Measurements from ENCODE around the gene PSME1. TPM values are rescaled to one million over a fixed set of nuclear protein-coding genes. Genes with fewer than 3 reads are reported as not detected.

PSME1 gene
- total and polyA plus RNA-seq, 4 experiments from 2014 or later, result 257 to 1,008 (median 624) TPM

GRCh38 chr14:24156840-24157239 is 20.8 kb downstream of the PSME1 start:
- intact Hi-C loops (cut with micrococcal nuclease), result no loop called here
- CTCF ChIA-PET (ENCODE audit: partially characterized antibody), result interaction anchor here (0.6 to 6.9 kb wide), 2 partner anchors 8 to 189 kb away, joined by 3 to 110 read pairs; partner anchors contain the start of genes PSME2 and RNF31
- peaks cover 12% of the 10 kb centered on the region for H3K4me1 ChIP-seq (ENCODE audit: insufficient read depth, low read length)
- H3K9me3 ChIP-seq (ENCODE audit: control insufficient read depth in 1 of 2, low read length in 2 of 2), result no peaks in the 10 kb centered on the region
- H3K27me3 ChIP-seq (ENCODE audit: insufficient read depth, low read length), result no peaks in the 10 kb centered on the region
- Mint-ChIP-seq H3K4me1 (peaks cover 11 to 28% (median 18%) of the 10 kb centered on the region in 4 donors), H3K36me3 (peaks cover 39 to 67% of the 10 kb centered on the region in 2 donors), H3K4me3 (peak overlapping the region in 1 of 8 donors; percentile 32), H3K9me3 (no peaks in the 10 kb centered on the region), H3K27me3 (no peaks in the 10 kb centered on the region), H3K27ac (peak overlapping the region in 6 of 7 donors; percentile 20 to 85 (median 64))
- no peak overlapping the region for H3K27ac ChIP-seq (ENCODE audit: low read depth, low read length)
- POLR2A ChIA-PET (ENCODE audit: partially characterized antibody), result interaction anchor here (9.5 kb wide), 1 partner anchor 9 kb away, joined by 162 read pairs; the partner anchor contains the start of genes PSME2 and RNF31
- H3K36me3 ChIP-seq (ENCODE audit: insufficient read depth, low read length), result peaks cover 52% of the 10 kb centered on the region
- no peak overlapping the region for H3K4me3 ChIP-seq (ENCODE audit: low read length in 2 of 2)
- no peak for DNase-seq

GRCh38 chr14:24157331-24157730 is 21.3 kb downstream of the PSME1 start:
- Histone ChIP-seq H3K4me1 (ENCODE audit: insufficient read depth, low read length) (peaks cover 17% of the 10 kb centered on the region), H3K27ac (ENCODE audit: low read depth, low read length) (no peak overlapping the region), H3K9me3 (ENCODE audit: control insufficient read depth in 1 of 2, low read length in 2 of 2) (no peaks in the 10 kb centered on the region), H3K4me3 (ENCODE audit: low read length in 2 of 2) (no peak overlapping the region), H3K36me3 (ENCODE audit: insufficient read depth, low read length) (peaks cover 49% of the 10 kb centered on the region), H3K27me3 (ENCODE audit: insufficient read depth, low read length) (no peaks in the 10 kb centered on the region)
- H3K4me3 Mint-ChIP-seq, result no peak overlapping the region
- CTCF ChIA-PET (ENCODE audit: partially characterized antibody), result interaction anchor here (0.6 to 6.9 kb wide), 4 partner anchors 9 to 189 kb away, joined by 3 to 110 read pairs (median 3); partner anchors contain the start of genes PSME2 and RNF31
- H3K9me3 Mint-ChIP-seq, result no peaks in the 10 kb centered on the region
- H3K27me3 Mint-ChIP-seq, result no peaks in the 10 kb centered on the region
- DNase-seq, result no peak
- peaks cover 40 to 69% of the 10 kb centered on the region in 2 donors for H3K36me3 Mint-ChIP-seq
- peaks cover 16 to 33% (median 21%) of the 10 kb centered on the region in 4 donors for H3K4me1 Mint-ChIP-seq
- intact Hi-C loops (cut with micrococcal nuclease), result no loop called here
- H3K27ac Mint-ChIP-seq, result peak overlapping the region in 4 of 7 donors; percentile 56 to 85 (median 66)
- POLR2A ChIA-PET (ENCODE audit: partially characterized antibody), result interaction anchor here (0.9 to 9.5 kb wide), 2 partner anchors 10 to 42 kb away, joined by 3 to 162 read pairs; partner anchors contain the start of genes NRL, PSME2 and RNF31

- Histone ChIP-seq H3K4me1 (ENCODE audit: insufficient read depth, low read length) (peaks cover 42% of the 10 kb centered on the region), H3K36me3 (ENCODE audit: insufficient read depth, low read length) (peaks cover 66% of the 10 kb centered on the region), H3K9me3 (ENCODE audit: control insufficient read depth in 1 of 2, low read length in 2 of 2) (no peaks in the 10 kb centered on the region), H3K4me3 (ENCODE audit: low read length in 2 of 2) (no peak overlapping the region), H3K27me3 (ENCODE audit: insufficient read depth, low read length) (no peaks in the 10 kb centered on the region), H3K27ac (ENCODE audit: low read depth, low read length) (peak overlapping the region; percentile 90)
- Mint-ChIP-seq H3K27ac (peak overlapping the region; percentile 79 to 100 (median 99)), H3K27me3 (no peaks in the 10 kb centered on the region), H3K9me3 (no peaks in the 10 kb centered on the region), H3K4me3 (peak overlapping the region in 2 of 8 donors; percentile 24 to 30), H3K36me3 (peaks cover 50 to 78% of the 10 kb centered on the region in 2 donors), H3K4me1 (peaks cover 28 to 56% (median 38%) of the 10 kb centered on the region in 4 donors)
- ChIA-PET CTCF (ENCODE audit: partially characterized antibody) (interaction anchor here (0.7 to 6.9 kb wide), 20 partner anchors 11 to 272 kb away, joined by 3 to 110 read pairs (median 9); partner anchors contain the start of genes CHMP4A, CIDEB, DCAF11 and EMC9), POLR2A (ENCODE audit: partially characterized antibody) (interaction anchor here (1.7 to 9.5 kb wide), 17 partner anchors 11 to 150 kb away, joined by 6 to 162 read pairs (median 23); partner anchors contain the start of genes CHMP4A, DCAF11, EMC9 and IPO4)
- DNase-seq, result no peak
- intact Hi-C loops (cut with micrococcal nuclease), result loop anchor here (2.0 kb wide), 1 partner anchor 145 kb away; no protein-coding TSS in a partner anchor
These were observed 23.9 kb downstream of the PSME1 start for GRCh38 chr14:24159777-24160498.

GRCh38 chr14:24160499-24160849 is 24.5 kb downstream of the PSME1 start:
- intact Hi-C loops (cut with micrococcal nuclease), result loop anchor here (2.0 kb wide), 1 partner anchor 146 kb away; no protein-coding TSS in a partner anchor
- Mint-ChIP-seq H3K4me3 (peak overlapping the region in 6 of 8 donors; percentile 24 to 100 (median 99)), H3K27me3 (no peaks in the 10 kb centered on the region)

GRCh38 chr14:24160850-24161804 is 25.1 kb downstream of the PSME1 start, which contains the start of gene IRF9:
Gene IRF9 (plus strand): TSS chr14:24161265. CDS start chr14:24162145, 880 bp downstream.
- H3K4me3 ChIP-seq (ENCODE audit: low read length in 2 of 2), result peak within 1 kb of the TSS; percentile 73 to 97
- no peaks in the 10 kb centered on the region for H3K27me3 ChIP-seq (ENCODE audit: insufficient read depth, low read length)
- CTCF ChIA-PET (ENCODE audit: partially characterized antibody), result interaction anchor here (0.7 to 6.9 kb wide), 43 partner anchors 8 to 270 kb away, joined by 3 to 110 read pairs (median 4); partner anchors contain the start of genes CHMP4A, CIDEB, DCAF11 and DHRS1
- Mint-ChIP-seq H3K4me3 (peak within 1 kb of the TSS; percentile 96 to 100 (median 99)), H3K27me3 (no peaks in the 10 kb centered on the region), H3K9me3 (no peaks in the 10 kb centered on the region), H3K36me3 (peaks cover 54 to 80% of the 10 kb centered on the region in 2 donors), H3K27ac (peak within 1 kb of the TSS; percentile 97 to 100 (median 99)), H3K4me1 (peaks cover 29 to 60% (median 48%) of the 10 kb centered on the region in 4 donors)
- intact Hi-C loops (cut with micrococcal nuclease), result loop anchor here (1.0 to 2.0 kb wide), 13 partner anchors 10 to 146 kb away; partner anchors contain the start of genes CHMP4A, DCAF11, EMC9 and IPO4
- DNase-seq, result peak; percentile 94 to 97 (median 95)
- peaks cover 50% of the 10 kb centered on the region for H3K4me1 ChIP-seq (ENCODE audit: insufficient read depth, low read length)
- POLR2A ChIA-PET (ENCODE audit: partially characterized antibody), result interaction anchor here (0.8 to 9.5 kb wide), 29 partner anchors 9 to 270 kb away, joined by 3 to 162 read pairs (median 14); partner anchors contain the start of genes CBLN3, CHMP4A, DCAF11 and DHRS1
- H3K27ac ChIP-seq (ENCODE audit: low read depth, low read length), result peak within 1 kb of the TSS; percentile 90
- no peaks in the 10 kb centered on the region for H3K9me3 ChIP-seq (ENCODE audit: control insufficient read depth in 1 of 2, low read length in 2 of 2)
- H3K36me3 ChIP-seq (ENCODE audit: insufficient read depth, low read length), result peaks cover 66% of the 10 kb centered on the region

More at GRCh38 chr14:24160499-24160849, 24.5 kb downstream of the PSME1 start:
- CTCF ChIA-PET (ENCODE audit: partially characterized antibody), result interaction anchor here (1.0 to 6.9 kb wide), 28 partner anchors 12 to 271 kb away, joined by 3 to 110 read pairs (median 5); partner anchors contain the start of genes CHMP4A, DCAF11, DHRS1 and EMC9
- Histone ChIP-seq H3K27ac (ENCODE audit: low read depth, low read length) (peak overlapping the region; percentile 90), H3K27me3 (ENCODE audit: insufficient read depth, low read length) (no peaks in the 10 kb centered on the region), H3K4me3 (ENCODE audit: low read length in 2 of 2) (peak overlapping the region in 1 of 2 donors; percentile 73), H3K4me1 (ENCODE audit: insufficient read depth, low read length) (peaks cover 47% of the 10 kb centered on the region), H3K9me3 (ENCODE audit: control insufficient read depth in 1 of 2, low read length in 2 of 2) (no peaks in the 10 kb centered on the region), H3K36me3 (ENCODE audit: insufficient read depth, low read length) (peaks cover 66% of the 10 kb centered on the region)
- no peak for DNase-seq
- POLR2A ChIA-PET (ENCODE audit: partially characterized antibody), result interaction anchor here (1.0 to 9.5 kb wide), 23 partner anchors 10 to 271 kb away, joined by 3 to 162 read pairs (median 17); partner anchors contain the start of genes CBLN3, CHMP4A, DCAF11 and DHRS1
- Mint-ChIP-seq H3K36me3 (peaks cover 53 to 79% of the 10 kb centered on the region in 2 donors), H3K9me3 (no peaks in the 10 kb centered on the region), H3K27ac (peak overlapping the region; percentile 97 to 100 (median 99)), H3K4me1 (peaks cover 31 to 60% (median 43%) of the 10 kb centered on the region in 4 donors)

- H3K4me3 ChIP-seq (ENCODE audit: low read length in 2 of 2), result peak overlapping the region; percentile 73 to 97
- Mint-ChIP-seq H3K4me3 (peak overlapping the region; percentile 96 to 100 (median 99)), H3K27me3 (no peaks in the 10 kb centered on the region), H3K27ac (peak overlapping the region; percentile 97 to 100 (median 99)), H3K36me3 (peaks cover 56 to 83% of the 10 kb centered on the region in 2 donors), H3K4me1 (peaks cover 29 to 62% (median 49%) of the 10 kb centered on the region in 4 donors), H3K9me3 (no peaks in the 10 kb centered on the region)
- no peaks in the 10 kb centered on the region for H3K27me3 ChIP-seq (ENCODE audit: insufficient read depth, low read length)
- peaks cover 50% of the 10 kb centered on the region for H3K4me1 ChIP-seq (ENCODE audit: insufficient read depth, low read length)
- H3K36me3 ChIP-seq (ENCODE audit: insufficient read depth, low read length), result peaks cover 64% of the 10 kb centered on the region
- H3K27ac ChIP-seq (ENCODE audit: low read depth, low read length), result peak overlapping the region; percentile 90
- intact Hi-C loops (cut with micrococcal nuclease), result no loop called here
- no peak for DNase-seq
- CTCF ChIA-PET (ENCODE audit: partially characterized antibody), result interaction anchor here (0.9 to 6.9 kb wide), 22 partner anchors 10 to 146 kb away, joined by 3 to 110 read pairs (median 6); partner anchors contain the start of genes CIDEB, DCAF11, MDP1 and NRL
- POLR2A ChIA-PET (ENCODE audit: partially characterized antibody), result interaction anchor here (0.9 to 9.5 kb wide), 22 partner anchors 8 to 268 kb away, joined by 3 to 162 read pairs (median 18); partner anchors contain the start of genes CHMP4A, DCAF11, EMC9 and IPO4
- H3K9me3 ChIP-seq (ENCODE audit: control insufficient read depth in 1 of 2, low read length in 2 of 2), result no peaks in the 10 kb centered on the region
These were observed 26.1 kb downstream of the PSME1 start for GRCh38 chr14:24162093-24162492.
